Measurements from ENCODE around the gene TMEM30B.

DNA sequence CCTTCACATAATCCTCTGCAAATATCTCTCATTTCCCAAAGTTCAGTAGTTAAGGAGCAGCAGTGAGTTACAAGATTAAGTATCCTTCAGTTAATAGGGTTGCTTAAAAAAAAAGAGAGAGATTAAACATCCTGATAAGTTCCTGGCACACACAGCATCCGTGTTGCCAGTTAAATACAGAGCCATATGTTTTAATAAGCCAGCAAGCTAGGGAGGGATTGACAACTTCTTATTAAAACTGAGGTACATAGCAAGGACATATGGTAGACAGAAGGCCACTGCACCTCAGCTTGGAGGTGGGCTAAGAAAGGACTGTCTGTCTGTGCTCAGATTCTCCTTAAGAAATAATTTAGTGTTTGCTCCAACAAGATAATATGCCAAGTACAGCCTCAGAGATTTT is 9.6 kb upstream of the TMEM30B start:
- TF ChIP-seq ZNF444 (CRISPR knock-in tag; IDR thresholded peaks at IDR 0.05) (no peak), ZBTB7A (IDR thresholded peaks at IDR 0.05; ENCODE audit: borderline replicate concordance, control insufficient read depth, low read depth, low read length) (no peak), RFX1 (IDR thresholded peaks at IDR 0.05) (no peak), EGR1 (conservative IDR thresholded peaks at IDR 0.05) (no peak), POLR2AphosphoS5 (IDR thresholded peaks at IDR 0.05; ENCODE audit: control insufficient read depth, insufficient read depth, low read depth, low read length) (no peak), TCF7 (IDR thresholded peaks at IDR 0.05; ENCODE audit: borderline replicate concordance) (no peak), MAZ (CRISPR knock-in tag; conservative IDR thresholded peaks at IDR 0.05 in 1 of 2, IDR thresholded peaks at IDR 0.05 in 1 of 2) (no peak), BRD9 (IDR thresholded peaks at IDR 0.05; ENCODE audit: low read depth, partially characterized antibody) (no peak), FOS (IDR thresholded peaks at IDR 0.05; ENCODE audit: extremely low read depth, insufficient read length) (no peak), TBL1XR1 (IDR thresholded peaks at IDR 0.05; ENCODE audit: low read length in 2 of 2) (no peak)
- TF ChIP-seq, protein P1, sequence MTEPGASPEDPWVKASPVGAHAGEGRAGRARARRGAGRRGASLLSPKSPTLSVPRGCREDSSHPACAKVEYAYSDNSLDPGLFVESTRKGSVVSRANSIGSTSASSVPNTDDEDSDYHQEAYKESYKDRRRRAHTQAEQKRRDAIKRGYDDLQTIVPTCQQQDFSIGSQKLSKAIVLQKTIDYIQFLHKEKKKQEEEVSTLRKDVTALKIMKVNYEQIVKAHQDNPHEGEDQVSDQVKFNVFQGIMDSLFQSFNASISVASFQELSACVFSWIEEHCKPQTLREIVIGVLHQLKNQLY (CRISPR knock-in tag; conservative IDR thresholded peaks at IDR 0.05) = no peak
- TF ChIP-seq, protein P2, sequence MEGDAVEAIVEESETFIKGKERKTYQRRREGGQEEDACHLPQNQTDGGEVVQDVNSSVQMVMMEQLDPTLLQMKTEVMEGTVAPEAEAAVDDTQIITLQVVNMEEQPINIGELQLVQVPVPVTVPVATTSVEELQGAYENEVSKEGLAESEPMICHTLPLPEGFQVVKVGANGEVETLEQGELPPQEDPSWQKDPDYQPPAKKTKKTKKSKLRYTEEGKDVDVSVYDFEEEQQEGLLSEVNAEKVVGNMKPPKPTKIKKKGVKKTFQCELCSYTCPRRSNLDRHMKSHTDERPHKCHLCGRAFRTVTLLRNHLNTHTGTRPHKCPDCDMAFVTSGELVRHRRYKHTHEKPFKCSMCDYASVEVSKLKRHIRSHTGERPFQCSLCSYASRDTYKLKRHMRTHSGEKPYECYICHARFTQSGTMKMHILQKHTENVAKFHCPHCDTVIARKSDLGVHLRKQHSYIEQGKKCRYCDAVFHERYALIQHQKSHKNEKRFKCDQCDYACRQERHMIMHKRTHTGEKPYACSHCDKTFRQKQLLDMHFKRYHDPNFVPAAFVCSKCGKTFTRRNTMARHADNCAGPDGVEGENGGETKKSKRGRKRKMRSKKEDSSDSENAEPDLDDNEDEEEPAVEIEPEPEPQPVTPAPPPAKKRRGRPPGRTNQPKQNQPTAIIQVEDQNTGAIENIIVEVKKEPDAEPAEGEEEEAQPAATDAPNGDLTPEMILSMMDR (IDR thresholded peaks at IDR 0.05 in 2 of 3, conservative IDR thresholded peaks at IDR 0.05 in 1 of 3; ENCODE audit: insufficient read depth in 2 of 3, low read depth in 1 of 3, low read length in 3 of 3) = no peak
- TF ChIP-seq, protein P3, sequence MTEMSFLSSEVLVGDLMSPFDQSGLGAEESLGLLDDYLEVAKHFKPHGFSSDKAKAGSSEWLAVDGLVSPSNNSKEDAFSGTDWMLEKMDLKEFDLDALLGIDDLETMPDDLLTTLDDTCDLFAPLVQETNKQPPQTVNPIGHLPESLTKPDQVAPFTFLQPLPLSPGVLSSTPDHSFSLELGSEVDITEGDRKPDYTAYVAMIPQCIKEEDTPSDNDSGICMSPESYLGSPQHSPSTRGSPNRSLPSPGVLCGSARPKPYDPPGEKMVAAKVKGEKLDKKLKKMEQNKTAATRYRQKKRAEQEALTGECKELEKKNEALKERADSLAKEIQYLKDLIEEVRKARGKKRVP (CRISPR knock-in tag; IDR thresholded peaks at IDR 0.05) = no peak
- TF ChIP-seq, protein P4, sequence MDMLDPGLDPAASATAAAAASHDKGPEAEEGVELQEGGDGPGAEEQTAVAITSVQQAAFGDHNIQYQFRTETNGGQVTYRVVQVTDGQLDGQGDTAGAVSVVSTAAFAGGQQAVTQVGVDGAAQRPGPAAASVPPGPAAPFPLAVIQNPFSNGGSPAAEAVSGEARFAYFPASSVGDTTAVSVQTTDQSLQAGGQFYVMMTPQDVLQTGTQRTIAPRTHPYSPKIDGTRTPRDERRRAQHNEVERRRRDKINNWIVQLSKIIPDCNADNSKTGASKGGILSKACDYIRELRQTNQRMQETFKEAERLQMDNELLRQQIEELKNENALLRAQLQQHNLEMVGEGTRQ (CRISPR knock-in tag; IDR thresholded peaks at IDR 0.05) = no peak

All from K562 (cell line).